ENCODE measurements around the gene WDR43.

GRCh38 chr2:28977176-28977875 is 82.9 kb downstream of the WDR43 start:
- TF ChIP-seq ZNF8 (CRISPR knock-in tag; IDR thresholded peaks at IDR 0.05), result no peak
- TF ChIP-seq TOX (CRISPR knock-in tag; IDR thresholded peaks at IDR 0.05; ENCODE audit: borderline replicate concordance), result no peak
- no peak for TF ChIP-seq CSRNP3 (CRISPR knock-in tag; IDR thresholded peaks at IDR 0.05)
- no peak for TF ChIP-seq PATZ1 (CRISPR knock-in tag; IDR thresholded peaks at IDR 0.05; ENCODE audit: borderline replicate concordance)
- no peak for TF ChIP-seq ZFP3 (CRISPR knock-in tag; IDR thresholded peaks at IDR 0.05)

Measured in SK-N-SH treated with all-trans-retinoic acid at 6 μM for 48 hours (cell line).